Daoy (cell line): ENCODE data around the gene LSM14B. TPM values are rescaled to one million over a fixed set of nuclear protein-coding genes. Genes with fewer than 3 reads are reported as not detected.
"Not testable (repeated sequence)": the region's sequence is repeated elsewhere in the genome, so short reads cannot be mapped to it uniquely, and the experiment has no call there.

Experiments used
- DNase-seq: peaks from one replicate; pipeline ENCODE4 v3.0.0-alpha.2; 2015; ENCODE audit warnings: low read depth
- total RNA-seq: library from RNA; depleted of rRNA; stranded (reverse); fragments of >200 nt; shearing (Covaris generic); gene quantifications from 2 replicates; pipeline ENCODE4 v1.2.3, GENCODE V29; 2014

LSM14B gene
- total RNA-seq, 1 experiment from 2014 or later = 34.3 TPM

- DNase-seq = no peak
Observed at GRCh38 chr20:62146019-62146755, 23.9 kb downstream of the LSM14B start.

- no peak for DNase-seq
Observed at GRCh38 chr20:62147125-62147524, 24.9 kb downstream of the LSM14B start.

- no peak for DNase-seq
Observed at GRCh38 chr20:62147528-62147927, 25.3 kb downstream of the LSM14B start.

GRCh38 chr20:62148383-62148782 lies 26.1 kb downstream of the LSM14B start:
- not testable (repeated sequence) for DNase-seq

GRCh38 chr20:62148908-62149314 lies 26.6 kb downstream of the LSM14B start:
- no peak for DNase-seq

GRCh38 chr20:62149532-62150309 lies 27.4 kb downstream of the LSM14B start:
- DNase-seq = no peak

GRCh38 chr20:62150310-62150575 lies 28.0 kb downstream of the LSM14B start:
- DNase-seq = no peak

GRCh38 chr20:62151225-62151624 lies 28.9 kb downstream of the LSM14B start:
- no peak for DNase-seq

GRCh38 chr20:62151835-62152364 lies 29.6 kb downstream of the LSM14B start:
- DNase-seq = no peak

- DNase-seq = peak; percentile 62
Observed at GRCh38 chr20:62155428-62156253, 33.4 kb downstream of the LSM14B start.

- DNase-seq = no peak
Observed at GRCh38 chr20:62156254-62156556, 33.9 kb downstream of the LSM14B start.

- peak; percentile 51 for DNase-seq
Observed at GRCh38 chr20:62156592-62157386, 34.5 kb downstream of the LSM14B start.

- no peak for DNase-seq
Observed at GRCh38 chr20:62157387-62158087, 35.3 kb downstream of the LSM14B start.

GRCh38 chr20:62158088-62158400 lies 35.8 kb downstream of the LSM14B start:
- DNase-seq = no peak

- no peak for DNase-seq
Observed at GRCh38 chr20:62158541-62158940, 36.3 kb downstream of the LSM14B start.

GRCh38 chr20:62159052-62159451 lies 36.8 kb downstream of the LSM14B start:
- no peak for DNase-seq

- peak; percentile 73 for DNase-seq
Observed at GRCh38 chr20:62159839-62160238, 37.6 kb downstream of the LSM14B start.

- DNase-seq = no peak
Observed at GRCh38 chr20:62160253-62160652, 38.0 kb downstream of the LSM14B start.

- no peak for DNase-seq
Observed at GRCh38 chr20:62160876-62161275, 38.6 kb downstream of the LSM14B start.

GRCh38 chr20:62161347-62161746 lies 39.1 kb downstream of the LSM14B start:
- peak; percentile 80 for DNase-seq
